ENCODE data around the gene TMPRSS11A.

Gene TMPRSS11A

GRCh38 chr4:67963356-67963755 is at the start of gene TMPRSS11A:
Gene TMPRSS11A (minus strand): TSS chr4:67963493. CDS start chr4:67963393, 100 bp downstream.
- no peak for DNase-seq (ENCODE audit: low spot score)

GRCh38 chr4:68011684-68012083 is 48.4 kb upstream of the TMPRSS11A start:
- DNase-seq (ENCODE audit: low spot score), result no peak

- no peak for DNase-seq (ENCODE audit: low spot score)
Observed at GRCh38 chr4:68002906-68003305, 39.6 kb upstream of the TMPRSS11A start.

GRCh38 chr4:67996127-67996526 is 32.8 kb upstream of the TMPRSS11A start:
- no peak for DNase-seq (ENCODE audit: low spot score)

GRCh38 chr4:67988991-67989390 is 25.7 kb upstream of the TMPRSS11A start:
- DNase-seq (ENCODE audit: low spot score), result no peak

- no peak for DNase-seq (ENCODE audit: low spot score)
Observed at GRCh38 chr4:67983333-67983732, 20.0 kb upstream of the TMPRSS11A start.

GRCh38 chr4:67980512-67980911 is 17.2 kb upstream of the TMPRSS11A start:
- DNase-seq (ENCODE audit: low spot score), result no peak

- no peak for DNase-seq (ENCODE audit: low spot score)
Observed at GRCh38 chr4:67973608-67974007, 10.3 kb upstream of the TMPRSS11A start.

- DNase-seq (ENCODE audit: low spot score), result no peak
Observed at GRCh38 chr4:67954890-67955289, 8.4 kb downstream of the TMPRSS11A start.

GRCh38 chr4:67941074-67941473 is 22.2 kb downstream of the TMPRSS11A start:
- DNase-seq (ENCODE audit: low spot score), result no peak

GRCh38 chr4:67940506-67940905 is 22.8 kb downstream of the TMPRSS11A start:
- no peak for DNase-seq (ENCODE audit: low spot score)

GRCh38 chr4:67939195-67939594 is 24.1 kb downstream of the TMPRSS11A start:
- DNase-seq (ENCODE audit: low spot score), result no peak

- no peak for DNase-seq (ENCODE audit: low spot score)
Observed at GRCh38 chr4:67935888-67936287, 27.4 kb downstream of the TMPRSS11A start.

GRCh38 chr4:67934628-67935027 is 28.7 kb downstream of the TMPRSS11A start:
- no peak for DNase-seq (ENCODE audit: low spot score)

GRCh38 chr4:67933755-67934154 is 29.5 kb downstream of the TMPRSS11A start:
- no peak for DNase-seq (ENCODE audit: low spot score)

- DNase-seq (ENCODE audit: low spot score), result no peak
Observed at GRCh38 chr4:67933038-67933437, 30.3 kb downstream of the TMPRSS11A start.

GRCh38 chr4:67931256-67931655 is 32.0 kb downstream of the TMPRSS11A start:
- DNase-seq (ENCODE audit: low spot score), result no peak

- no peak for DNase-seq (ENCODE audit: low spot score)
Observed at GRCh38 chr4:67929426-67929825, 33.9 kb downstream of the TMPRSS11A start.

- no peak for DNase-seq (ENCODE audit: low spot score)
Observed at GRCh38 chr4:67928546-67928945, 34.7 kb downstream of the TMPRSS11A start.

- no peak for DNase-seq (ENCODE audit: low spot score)
Observed at GRCh38 chr4:67927251-67927650, 36.0 kb downstream of the TMPRSS11A start.

GRCh38 chr4:67926485-67926884 is 36.8 kb downstream of the TMPRSS11A start:
- no peak for DNase-seq (ENCODE audit: low spot score)

GRCh38 chr4:67922697-67923096 is 40.6 kb downstream of the TMPRSS11A start:
- no peak for DNase-seq (ENCODE audit: low spot score)

GRCh38 chr4:67918428-67918827 is 44.9 kb downstream of the TMPRSS11A start:
- DNase-seq (ENCODE audit: low spot score), result no peak

GRCh38 chr4:67915400-67915966 is 47.8 kb downstream of the TMPRSS11A start:
- DNase-seq (ENCODE audit: low spot score), result no peak

- DNase-seq (ENCODE audit: low spot score), result no peak
Observed at GRCh38 chr4:67912080-67912479, 51.2 kb downstream of the TMPRSS11A start.

Data from hematopoietic multipotent progenitor cell treated with erythropoietin and hydrocortisone succinate and interleukin-3 and kit ligand, for 17 days (in vitro differentiated cells).